Nephron (organoid): Measurements from ENCODE around the gene DIS3L2.

Experiments used
- H3K27ac Mint-ChIP-seq, 3 experiments: 2 replicates each; pipeline ENCODE4 v1.8.0; 2020; ENCODE audit warnings: mixed read lengths in 3 of 3, mild to moderate bottlenecking in 2 of 3, moderate library complexity in 1 of 3
- H3K27me3 Mint-ChIP-seq: 2 replicates; pipeline ENCODE4 v1.8.0; 2021; ENCODE audit warnings: low read depth, mild to moderate bottlenecking, moderate library complexity, mixed read lengths
- H3K36me3 Mint-ChIP-seq: 2 replicates; pipeline ENCODE4 v1.8.0; 2020; ENCODE audit warnings: low read depth, mixed read lengths
- H3K4me1 Mint-ChIP-seq: 2 replicates; pipeline ENCODE4 v1.8.0; 2020; ENCODE audit warnings: mixed read lengths
- H3K4me3 Mint-ChIP-seq, 3 experiments: 2 replicates each; pipeline ENCODE4 v1.8.0; 2020; ENCODE audit warnings: mild to moderate bottlenecking in 3 of 3, mixed read lengths in 3 of 3, moderate library complexity in 2 of 3
- H3K9me3 Mint-ChIP-seq: 2 replicates; pipeline ENCODE4 v1.8.0; 2020; ENCODE audit warnings: mixed read lengths
- CTCF ChIP-seq, 3 experiments: fragments of 200-600 bp; sonication (generic); IDR thresholded peaks; one replicate each; pipeline ENCODE4 v1.5.0; 2021; ENCODE audit warnings: antibody characterized with exemption in 3 of 3; ENCODE audit not compliant: unreplicated experiment in 3 of 3

DIS3L2 gene

GRCh38 chr2:231935207-231935524, 26.3 kb upstream of the DIS3L2 start:
- no peaks in the 10 kb centered on the region for H3K36me3 Mint-ChIP-seq
- peaks cover 29% of the 10 kb centered on the region for H3K4me1 Mint-ChIP-seq
- peaks cover 27% of the 10 kb centered on the region for H3K27me3 Mint-ChIP-seq
- no peak overlapping the region for H3K4me3 Mint-ChIP-seq
- no peak overlapping the region for H3K27ac Mint-ChIP-seq
- no peak for TF ChIP-seq CTCF (IDR thresholded peaks at IDR 0.05; ENCODE audit: unreplicated experiment in 3 of 3)
- no peaks in the 10 kb centered on the region for H3K9me3 Mint-ChIP-seq

- no peaks in the 10 kb centered on the region for H3K36me3 Mint-ChIP-seq
- TF ChIP-seq CTCF (IDR thresholded peaks at IDR 0.05; ENCODE audit: unreplicated experiment in 3 of 3) = no peak
- peaks cover 27% of the 10 kb centered on the region for H3K27me3 Mint-ChIP-seq
- H3K27ac Mint-ChIP-seq = no peak overlapping the region
- H3K9me3 Mint-ChIP-seq = no peaks in the 10 kb centered on the region
- H3K4me1 Mint-ChIP-seq = peaks cover 26% of the 10 kb centered on the region
- no peak overlapping the region for H3K4me3 Mint-ChIP-seq
Measured at GRCh38 chr2:231935815-231936214, 25.7 kb upstream of the DIS3L2 start.

- Mint-ChIP-seq H3K36me3 (no peaks in the 10 kb centered on the region), H3K4me1 (peaks cover 19% of the 10 kb centered on the region), H3K27me3 (peaks cover 20% of the 10 kb centered on the region), H3K27ac (no peak overlapping the region), H3K9me3 (no peaks in the 10 kb centered on the region), H3K4me3 (no peak overlapping the region)
- no peak for TF ChIP-seq CTCF (IDR thresholded peaks at IDR 0.05; ENCODE audit: unreplicated experiment in 3 of 3)
Measured at GRCh38 chr2:231936491-231936890, 25.0 kb upstream of the DIS3L2 start.

GRCh38 chr2:231937057-231937456, 24.5 kb upstream of the DIS3L2 start:
- no peaks in the 10 kb centered on the region for H3K9me3 Mint-ChIP-seq
- no peak overlapping the region for H3K4me3 Mint-ChIP-seq
- H3K27me3 Mint-ChIP-seq = peaks cover 15% of the 10 kb centered on the region

GRCh38 chr2:231939022-231939421, 22.5 kb upstream of the DIS3L2 start:
- Mint-ChIP-seq H3K27me3 (peaks cover 7% of the 10 kb centered on the region), H3K36me3 (no peaks in the 10 kb centered on the region), H3K4me3 (no peak overlapping the region), H3K27ac (no peak overlapping the region), H3K4me1 (peaks cover 9% of the 10 kb centered on the region), H3K9me3 (no peaks in the 10 kb centered on the region)
- TF ChIP-seq CTCF (IDR thresholded peaks at IDR 0.05; ENCODE audit: unreplicated experiment in 3 of 3) = no peak

More at GRCh38 chr2:231937057-231937456, 24.5 kb upstream of the DIS3L2 start:
- no peak for TF ChIP-seq CTCF (IDR thresholded peaks at IDR 0.05; ENCODE audit: unreplicated experiment in 3 of 3)
- Mint-ChIP-seq H3K4me1 (peaks cover 16% of the 10 kb centered on the region), H3K36me3 (no peaks in the 10 kb centered on the region), H3K27ac (no peak overlapping the region)

- no peak for TF ChIP-seq CTCF (IDR thresholded peaks at IDR 0.05; ENCODE audit: unreplicated experiment in 3 of 3)
- no peak overlapping the region for H3K4me3 Mint-ChIP-seq
- no peak overlapping the region for H3K27ac Mint-ChIP-seq
- no peaks in the 10 kb centered on the region for H3K36me3 Mint-ChIP-seq
- no peaks in the 10 kb centered on the region for H3K4me1 Mint-ChIP-seq
- no peaks in the 10 kb centered on the region for H3K9me3 Mint-ChIP-seq
- H3K27me3 Mint-ChIP-seq = peaks cover 7% of the 10 kb centered on the region
Measured at GRCh38 chr2:231940795-231941194, 20.7 kb upstream of the DIS3L2 start.
